Upper lobe of right lung (tissue), 1 donor: ENCODE data around the gene KCNT1. TPM values are rescaled to one million over a fixed set of nuclear protein-coding genes. Genes with fewer than 3 reads are reported as not detected.

ENCODE experiments used
- ATAC-seq: fragments of 200-7000 bp; cut with Tn5 transposase; one replicate; pipeline ENCODE4 v1.9.1; 2020; ENCODE audit warnings: mild to moderate bottlenecking, moderate library complexity
- DNase-seq: peaks from one replicate; pipeline ENCODE4 v3.0.0-alpha.2; 2020
- H3K27ac ChIP-seq: fragments of 200-600 bp; one replicate; pipeline ENCODE4 v1.8.0; 2022
- H3K27me3 ChIP-seq: fragments of 200-600 bp; one replicate; pipeline ENCODE4 v1.8.0; 2022; ENCODE audit warnings: mild to moderate bottlenecking
- H3K36me3 ChIP-seq: fragments of 200-600 bp; one replicate; pipeline ENCODE4 v1.8.0; 2022
- H3K4me1 ChIP-seq: fragments of 200-600 bp; one replicate; pipeline ENCODE4 v1.8.0; 2022
- H3K4me3 ChIP-seq: fragments of 200-600 bp; one replicate; pipeline ENCODE4 v1.8.0; 2022; ENCODE audit warnings: mild to moderate bottlenecking
- H3K9me3 ChIP-seq: fragments of 200-600 bp; one replicate; pipeline ENCODE4 v1.8.0; 2022
- intact Hi-C: fragments of 100-400 bp; cut with DNase I; formaldehyde crosslinking; loops from one replicate; pipeline ENCODE4 v1.11.0; 2022
- total RNA-seq: library from RNA; stranded (reverse); fragmentation: NEBNext Ultra II Directional; extraction: Animal tissue kit (Norgen Biotek cat#: 25700); gene quantifications from one replicate; pipeline ENCODE4 v1.2.1, GENCODE V29; 2021
- TF ChIP-seq, protein P1 (sequence below): fragments of 200-600 bp; IDR thresholded peaks from one replicate; pipeline ENCODE4 v1.8.0; 2022; ENCODE audit warnings: antibody characterized with exemption
- donor health status: DM: no; HTN: yes; CAD: no; lungs with severe emphysema.

Gene KCNT1
- total RNA-seq, 1 donor from 2014 or later = 0.29 TPM

GRCh38 chr9:135794057-135794335 is 92.0 kb downstream of the KCNT1 start:
- H3K27ac ChIP-seq = no peak overlapping the region
- intact Hi-C loops = no loop called here
- no peaks in the 10 kb centered on the region for H3K9me3 ChIP-seq
- TF ChIP-seq, protein P1, sequence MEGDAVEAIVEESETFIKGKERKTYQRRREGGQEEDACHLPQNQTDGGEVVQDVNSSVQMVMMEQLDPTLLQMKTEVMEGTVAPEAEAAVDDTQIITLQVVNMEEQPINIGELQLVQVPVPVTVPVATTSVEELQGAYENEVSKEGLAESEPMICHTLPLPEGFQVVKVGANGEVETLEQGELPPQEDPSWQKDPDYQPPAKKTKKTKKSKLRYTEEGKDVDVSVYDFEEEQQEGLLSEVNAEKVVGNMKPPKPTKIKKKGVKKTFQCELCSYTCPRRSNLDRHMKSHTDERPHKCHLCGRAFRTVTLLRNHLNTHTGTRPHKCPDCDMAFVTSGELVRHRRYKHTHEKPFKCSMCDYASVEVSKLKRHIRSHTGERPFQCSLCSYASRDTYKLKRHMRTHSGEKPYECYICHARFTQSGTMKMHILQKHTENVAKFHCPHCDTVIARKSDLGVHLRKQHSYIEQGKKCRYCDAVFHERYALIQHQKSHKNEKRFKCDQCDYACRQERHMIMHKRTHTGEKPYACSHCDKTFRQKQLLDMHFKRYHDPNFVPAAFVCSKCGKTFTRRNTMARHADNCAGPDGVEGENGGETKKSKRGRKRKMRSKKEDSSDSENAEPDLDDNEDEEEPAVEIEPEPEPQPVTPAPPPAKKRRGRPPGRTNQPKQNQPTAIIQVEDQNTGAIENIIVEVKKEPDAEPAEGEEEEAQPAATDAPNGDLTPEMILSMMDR = no peak
- H3K4me3 ChIP-seq = no peak overlapping the region
- no peaks in the 10 kb centered on the region for H3K4me1 ChIP-seq
- no peaks in the 10 kb centered on the region for H3K27me3 ChIP-seq
- no peaks in the 10 kb centered on the region for H3K36me3 ChIP-seq
- ATAC-seq (no peak), DNase-seq (no peak)

- TF ChIP-seq, protein P1 = no peak
- Histone ChIP-seq H3K27me3 (no peaks in the 10 kb centered on the region), H3K4me3 (no peak overlapping the region), H3K36me3 (no peaks in the 10 kb centered on the region), H3K9me3 (no peaks in the 10 kb centered on the region), H3K4me1 (no peaks in the 10 kb centered on the region), H3K27ac (no peak overlapping the region)
- no peak for ATAC-seq
- no peak for DNase-seq
- intact Hi-C loops = no loop called here
Measured at GRCh38 chr9:135794361-135794885, 92.4 kb downstream of the KCNT1 start.

DNA sequence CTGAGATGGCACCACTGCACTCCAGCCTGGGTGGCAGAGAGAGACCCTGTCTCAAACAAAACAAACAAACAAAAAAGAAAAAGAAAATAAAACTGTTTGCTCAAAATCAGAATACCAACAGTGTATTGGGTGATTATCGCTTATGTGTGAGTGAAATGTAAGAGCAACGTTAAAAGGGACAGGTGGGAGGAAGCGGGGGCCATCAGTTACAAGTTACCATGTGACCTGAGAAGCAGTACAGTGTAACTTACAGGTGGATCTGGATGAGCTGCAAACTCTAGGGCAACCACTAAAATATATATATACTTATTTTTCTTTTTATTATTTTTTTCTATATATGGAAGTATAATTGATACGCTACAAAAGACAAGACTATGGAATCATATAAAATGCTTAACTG is 93.4 kb downstream of the KCNT1 start:
- Histone ChIP-seq H3K4me3 (no peak overlapping the region), H3K27ac (no peak overlapping the region), H3K4me1 (no peaks in the 10 kb centered on the region), H3K27me3 (no peaks in the 10 kb centered on the region), H3K9me3 (no peaks in the 10 kb centered on the region), H3K36me3 (no peaks in the 10 kb centered on the region)
- TF ChIP-seq, protein P1 = no peak
- no peak for ATAC-seq
- intact Hi-C loops = no loop called here
- no peak for DNase-seq

- H3K9me3 ChIP-seq = no peaks in the 10 kb centered on the region
- no peak for ATAC-seq
- H3K4me1 ChIP-seq = no peaks in the 10 kb centered on the region
- H3K27ac ChIP-seq = no peak overlapping the region
- H3K4me3 ChIP-seq = no peak overlapping the region
- intact Hi-C loops = no loop called here
- H3K36me3 ChIP-seq = no peaks in the 10 kb centered on the region
- no peaks in the 10 kb centered on the region for H3K27me3 ChIP-seq
- DNase-seq = no peak
- TF ChIP-seq, protein P1 = no peak
Measured at GRCh38 chr9:135796784-135797485, 95.0 kb downstream of the KCNT1 start.

- TF ChIP-seq, protein P1 = peak; percentile 52
- Histone ChIP-seq H3K9me3 (no peaks in the 10 kb centered on the region), H3K27me3 (no peaks in the 10 kb centered on the region), H3K4me1 (no peaks in the 10 kb centered on the region), H3K4me3 (no peak overlapping the region), H3K27ac (no peak overlapping the region), H3K36me3 (no peaks in the 10 kb centered on the region)
- DNase-seq = no peak
- intact Hi-C loops = no loop called here
- ATAC-seq = peak; percentile 52
Measured at GRCh38 chr9:135797507-135798262, 95.7 kb downstream of the KCNT1 start.
